Endothelial cell of umbilical vein (primary cell): Measurements from ENCODE around the gene C5orf15.

Experiments
- JUN ChIP-seq: IDR thresholded peaks from 2 replicates; pipeline ENCODE4 v1.6.1; 2011; ENCODE audit warnings: borderline replicate concordance, low read depth; ENCODE audit not compliant: insufficient read length, insufficient read depth
- MYC ChIP-seq: IDR thresholded peaks from one replicate; pipeline ENCODE4 v1.6.1; 2011; ENCODE audit warnings: mild to moderate bottlenecking, low read depth, low read length
- POLR2A ChIP-seq: IDR thresholded peaks from 2 replicates; pipeline ENCODE4 v1.6.1; 2012; ENCODE audit warnings: low read depth, mild to moderate bottlenecking, control low read depth, low read length
- POLR2AphosphoS5 ChIP-seq: IDR thresholded peaks from 2 replicates; pipeline ENCODE4 v1.6.1; 2012; ENCODE audit warnings: low read depth, mild to moderate bottlenecking, control low read depth, low read length, moderate library complexity; ENCODE audit not compliant: insufficient read depth
- TF ChIP-seq, protein P1 (sequence below), 2 donors: IDR thresholded peaks; 1 replicate in 1 of 2; 2 replicates in 1 of 2; pipeline ENCODE4 v1.5.1; 2011; ENCODE audit warnings: low read length in 2 of 2, mild to moderate bottlenecking in 2 of 2, moderate library complexity in 2 of 2, control low read depth in 1 of 2, inconsistent platforms in 1 of 2, low read depth in 1 of 2; ENCODE audit not compliant: insufficient read depth in 1 of 2; ENCODE audit errors: extremely low read depth in 1 of 2

GRCh38 chr5:134000696-134001453 lies 32.5 kb upstream of the C5orf15 start:
- no peak for TF ChIP-seq JUN
- TF ChIP-seq POLR2AphosphoS5: no peak
- TF ChIP-seq, protein P1, sequence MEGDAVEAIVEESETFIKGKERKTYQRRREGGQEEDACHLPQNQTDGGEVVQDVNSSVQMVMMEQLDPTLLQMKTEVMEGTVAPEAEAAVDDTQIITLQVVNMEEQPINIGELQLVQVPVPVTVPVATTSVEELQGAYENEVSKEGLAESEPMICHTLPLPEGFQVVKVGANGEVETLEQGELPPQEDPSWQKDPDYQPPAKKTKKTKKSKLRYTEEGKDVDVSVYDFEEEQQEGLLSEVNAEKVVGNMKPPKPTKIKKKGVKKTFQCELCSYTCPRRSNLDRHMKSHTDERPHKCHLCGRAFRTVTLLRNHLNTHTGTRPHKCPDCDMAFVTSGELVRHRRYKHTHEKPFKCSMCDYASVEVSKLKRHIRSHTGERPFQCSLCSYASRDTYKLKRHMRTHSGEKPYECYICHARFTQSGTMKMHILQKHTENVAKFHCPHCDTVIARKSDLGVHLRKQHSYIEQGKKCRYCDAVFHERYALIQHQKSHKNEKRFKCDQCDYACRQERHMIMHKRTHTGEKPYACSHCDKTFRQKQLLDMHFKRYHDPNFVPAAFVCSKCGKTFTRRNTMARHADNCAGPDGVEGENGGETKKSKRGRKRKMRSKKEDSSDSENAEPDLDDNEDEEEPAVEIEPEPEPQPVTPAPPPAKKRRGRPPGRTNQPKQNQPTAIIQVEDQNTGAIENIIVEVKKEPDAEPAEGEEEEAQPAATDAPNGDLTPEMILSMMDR (IDR thresholded peaks at IDR 0.05; ENCODE audit: extremely low read depth in 1 of 2, insufficient read depth in 1 of 2, low read depth in 1 of 2, low read length in 2 of 2): no peak
- no peak for TF ChIP-seq POLR2A
- TF ChIP-seq MYC: no peak
